SU-DHL-6 (cell line): ENCODE measurements around the gene DNPH1.

Experiments used
- H2AFZ ChIP-seq: fragments of 200-600 bp; sonication (generic); 2 replicates; pipeline ENCODE4 v1.6.1; 2014; ENCODE audit warnings: low read depth, mild to moderate bottlenecking, moderate library complexity, mixed read lengths, antibody characterized with exemption, low read length; ENCODE audit not compliant: severe bottlenecking
- H3F3A ChIP-seq: fragments of 200-600 bp; shearing (Covaris generic); 2 replicates; pipeline ENCODE4 v1.6.0; 2016; ENCODE audit warnings: antibody characterized with exemption, mild to moderate bottlenecking; ENCODE audit not compliant: insufficient read depth
- H3K27ac ChIP-seq: fragments of 200-600 bp; sonication (generic); 2 replicates; pipeline ENCODE4 v1.5.1; 2016; ENCODE audit warnings: low read depth, mild to moderate bottlenecking, low read length, moderate library complexity, mixed read lengths
- H3K27me3 ChIP-seq: fragments of 200-600 bp; sonication (generic), shearing (Covaris generic); 2 replicates; pipeline ENCODE4 v1.6.0; 2014; ENCODE audit warnings: mild to moderate bottlenecking, low read length
- H3K36me3 ChIP-seq: fragments of 200-600 bp; sonication (generic); 2 replicates; pipeline ENCODE4 v1.6.1; 2014; ENCODE audit warnings: mild to moderate bottlenecking, low read length, mixed read lengths
- H3K4me2 ChIP-seq: fragments of 300-600, 200-600 bp; shearing (Covaris generic), sonication (generic); 2 replicates; pipeline ENCODE4 v1.6.0; 2014; ENCODE audit warnings: low read length, low read depth, mild to moderate bottlenecking; ENCODE audit not compliant: poor library complexity, severe bottlenecking
- H3K4me3 ChIP-seq: fragments of 200-600 bp; sonication (generic); 2 replicates; pipeline ENCODE4 v1.5.1; 2014; ENCODE audit warnings: antibody characterized with exemption, low read length, mild to moderate bottlenecking, mixed read lengths; ENCODE audit not compliant: insufficient read depth, poor library complexity, severe bottlenecking
- H3K79me2 ChIP-seq: fragments of 200-600 bp; sonication (generic); 2 replicates; pipeline ENCODE4 v1.6.1; 2014; ENCODE audit warnings: mild to moderate bottlenecking, low read length, moderate library complexity; ENCODE audit not compliant: insufficient read depth
- H3K9ac ChIP-seq: fragments of 200-600 bp; sonication (generic); 2 replicates; pipeline ENCODE4 v1.7.0; 2014; ENCODE audit warnings: mild to moderate bottlenecking, low read length
- H3K9me2 ChIP-seq: fragments of 200-600 bp; sonication (generic); replicated peaks from 2 replicates; pipeline ENCODE4 v1.6.1; 2014; ENCODE audit warnings: low read length; ENCODE audit not compliant: insufficient read depth
- H3K9me3 ChIP-seq: fragments of 200-600 bp; sonication (generic); 2 replicates; pipeline ENCODE4 v1.6.1; 2014; ENCODE audit warnings: low read length, mixed read lengths; ENCODE audit not compliant: insufficient read depth
- H4K20me1 ChIP-seq: fragments of 200-600 bp; sonication (generic); 2 replicates; pipeline ENCODE4 v1.6.1; 2014; ENCODE audit warnings: low read depth, mild to moderate bottlenecking, antibody characterized with exemption, low read length, moderate library complexity, mixed read lengths
- CTCF ChIP-seq: fragments of 200-600 bp; sonication (generic); IDR thresholded peaks from one replicate; pipeline ENCODE4 v1.5.1; 2017; ENCODE audit warnings: antibody characterized with exemption, mild to moderate bottlenecking, low read length, moderate library complexity; ENCODE audit not compliant: insufficient read depth, poor library complexity, severe bottlenecking
- EZH2phosphoT487 ChIP-seq: fragments of 200-600 bp; sonication (generic), shearing (Covaris generic); conservative IDR thresholded peaks from 2 replicates; pipeline ENCODE4 v1.6.1; 2018; ENCODE audit warnings: mild to moderate bottlenecking, antibody characterized with exemption, low read length, moderate library complexity, mixed read lengths

The DNPH1 gene

GRCh38 chr6:43220439-43220951 is 8.8 kb downstream of the DNPH1 start:
- no peaks in the 10 kb centered on the region for H3K9me3 ChIP-seq
- no peak for TF ChIP-seq EZH2phosphoT487
- TF ChIP-seq CTCF = no peak
- no peak overlapping the region for H3K27ac ChIP-seq
- no peaks in the 10 kb centered on the region for H3K9me2 ChIP-seq
- H3K4me3 ChIP-seq = no peak overlapping the region
- H3K4me2 ChIP-seq = no peak overlapping the region
- peaks cover 24% of the 10 kb centered on the region for H3F3A ChIP-seq
- no peak overlapping the region for H2AFZ ChIP-seq
- no peak overlapping the region for H3K9ac ChIP-seq
- H4K20me1 ChIP-seq = no peaks in the 10 kb centered on the region
- no peaks in the 10 kb centered on the region for H3K79me2 ChIP-seq
- no peaks in the 10 kb centered on the region for H3K27me3 ChIP-seq
- peaks cover 3% of the 10 kb centered on the region for H3K36me3 ChIP-seq

DNA sequence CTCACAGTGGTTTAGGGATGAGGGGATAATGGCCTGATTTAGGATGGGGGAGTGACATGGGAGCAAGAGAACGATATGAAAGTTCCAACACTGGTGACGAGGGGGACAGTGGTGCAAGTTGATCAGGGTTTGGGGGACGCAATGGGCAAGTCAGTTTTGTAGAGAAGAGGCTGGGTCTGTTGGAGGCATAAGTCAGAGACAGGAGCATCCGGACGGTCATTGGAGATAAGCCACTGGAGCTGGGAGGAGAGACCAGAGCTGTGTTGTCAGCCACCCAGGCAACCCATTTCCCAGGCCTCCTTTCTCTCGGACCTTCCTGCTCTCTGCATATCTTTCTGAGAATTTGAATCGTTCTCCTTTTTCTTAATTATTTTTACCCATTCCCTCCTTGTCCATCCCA is 9.5 kb downstream of the DNPH1 start:
- Histone ChIP-seq H3K9me3 (no peaks in the 10 kb centered on the region), H4K20me1 (no peaks in the 10 kb centered on the region), H3F3A (peaks cover 22% of the 10 kb centered on the region), H3K4me2 (no peak overlapping the region), H3K9me2 (no peaks in the 10 kb centered on the region), H3K79me2 (no peaks in the 10 kb centered on the region), H3K27me3 (no peaks in the 10 kb centered on the region), H3K36me3 (no peaks in the 10 kb centered on the region; the same call in 1 of the 2 replicates), H3K27ac (no peak overlapping the region), H2AFZ (no peak overlapping the region), H3K9ac (no peak overlapping the region), H3K4me3 (no peak overlapping the region)
- TF ChIP-seq EZH2phosphoT487 = no peak
- no peak for TF ChIP-seq CTCF

DNA sequence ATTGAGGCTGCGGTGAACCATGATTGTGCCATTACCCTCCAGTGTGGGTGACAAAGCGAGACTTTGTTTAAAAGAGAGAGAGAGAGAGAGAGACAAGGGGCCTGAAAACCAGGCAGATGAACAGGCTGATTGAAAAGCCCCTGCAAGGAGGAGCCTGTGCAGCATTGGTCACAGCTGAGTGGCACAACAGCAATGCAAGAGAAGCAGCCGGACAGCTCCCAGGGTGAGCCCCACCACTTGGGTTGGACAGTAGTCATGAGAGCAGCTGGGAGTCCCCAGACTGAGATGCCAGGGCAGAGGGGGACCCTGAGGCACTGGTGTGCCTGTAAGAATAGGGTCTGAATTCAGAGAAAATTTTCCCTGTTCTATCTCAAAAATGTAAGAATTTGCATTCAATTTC is 10.2 kb downstream of the DNPH1 start:
- peaks cover 16% of the 10 kb centered on the region; the same call in 1 of the 2 replicates for H3F3A ChIP-seq
- no peaks in the 10 kb centered on the region for H3K79me2 ChIP-seq
- no peaks in the 10 kb centered on the region; the same call in 1 of the 2 replicates for H3K36me3 ChIP-seq
- no peaks in the 10 kb centered on the region for H4K20me1 ChIP-seq
- no peaks in the 10 kb centered on the region for H3K9me2 ChIP-seq
- H2AFZ ChIP-seq = no peak overlapping the region
- no peak overlapping the region for H3K9ac ChIP-seq
- H3K27ac ChIP-seq = no peak overlapping the region
- H3K27me3 ChIP-seq = no peaks in the 10 kb centered on the region
- H3K4me2 ChIP-seq = no peak overlapping the region
- TF ChIP-seq EZH2phosphoT487 (no peak), CTCF (no peak)
- no peak overlapping the region for H3K4me3 ChIP-seq
- no peaks in the 10 kb centered on the region for H3K9me3 ChIP-seq
